HG03025 (cell line): ENCODE measurements around the gene NUP210L.
A peak's percentile ranks its signal among the peaks of the same experiment; 100 is the strongest.
"Not testable (repeated sequence)": the region's sequence is repeated elsewhere in the genome, so short reads cannot be mapped to it uniquely, and the experiment has no call there.

Source experiments
- ATAC-seq: cut with Tn5 transposase; IDR thresholded peaks from one replicate; pipeline ENCODE4 v1.9.1; 2021; ENCODE audit warnings: mild to moderate bottlenecking, moderate library complexity; ENCODE audit not compliant: unreplicated experiment, low FRiP score

Gene NUP210L

DNA sequence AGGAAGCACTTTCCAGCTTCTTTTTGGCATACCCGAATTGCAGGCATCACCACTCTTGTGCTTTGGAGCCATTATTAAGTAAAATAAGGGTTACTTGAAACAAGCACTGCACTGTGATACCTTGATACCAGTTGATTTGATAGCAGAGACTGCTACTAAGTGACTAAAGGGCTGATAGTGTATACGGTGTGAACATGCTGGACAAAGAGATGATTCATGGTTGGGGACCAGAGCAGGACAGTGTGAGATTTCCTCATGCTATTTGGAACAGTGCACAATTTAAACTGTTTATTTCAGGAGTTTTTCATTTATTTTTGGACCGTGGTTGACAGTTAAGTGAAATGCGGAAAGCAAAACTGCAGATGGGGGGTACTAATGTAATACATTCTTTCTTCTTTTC, 154.5 kb downstream of the NUP210L start:
- no peak for ATAC-seq

- ATAC-seq, result not testable (repeated sequence)
Measured at GRCh38 chr1:153996882-153997281, 158.0 kb downstream of the NUP210L start.

GRCh38 chr1:153995640-153996039, 159.2 kb downstream of the NUP210L start:
- ATAC-seq, result no peak

- ATAC-seq, result no peak
Measured at GRCh38 chr1:153995202-153995601, 159.7 kb downstream of the NUP210L start.

GRCh38 chr1:153991806-153992205, 163.1 kb downstream of the NUP210L start:
- no peak for ATAC-seq

DNA sequence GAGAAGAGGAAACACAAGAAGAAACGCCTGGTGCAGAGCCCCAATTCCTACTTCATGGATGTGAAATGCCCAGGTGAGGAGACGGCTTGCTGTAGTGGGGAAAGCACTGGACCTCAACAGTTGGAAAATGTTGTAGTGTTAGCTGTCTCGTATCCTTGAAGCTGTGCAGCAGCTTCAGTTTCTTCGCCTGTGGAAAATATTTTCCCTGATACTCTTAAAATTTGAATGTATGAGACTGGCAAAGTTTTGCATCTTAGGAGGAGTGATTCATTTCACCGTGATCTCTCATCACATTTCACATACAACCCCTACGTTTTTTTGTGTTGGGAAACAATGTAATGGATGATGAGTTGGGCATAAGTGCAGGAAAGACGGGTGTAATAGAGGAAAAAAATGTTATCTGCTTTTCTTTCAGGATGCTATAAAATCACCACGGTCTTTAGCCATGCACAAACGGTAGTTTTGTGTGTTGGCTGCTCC, 163.7 kb downstream of the NUP210L start:
- ATAC-seq, result no peak

GRCh38 chr1:153990468-153991150, 164.3 kb downstream of the NUP210L start, which contains the start of gene RPS27:
RPS27 (plus strand) TSS chr1:153990762; CDS start chr1:153990797, 35 bp downstream.
- peak; percentile 67 for ATAC-seq

- no peak for ATAC-seq
Measured at GRCh38 chr1:153987621-153988020, 167.3 kb downstream of the NUP210L start.

DNA sequence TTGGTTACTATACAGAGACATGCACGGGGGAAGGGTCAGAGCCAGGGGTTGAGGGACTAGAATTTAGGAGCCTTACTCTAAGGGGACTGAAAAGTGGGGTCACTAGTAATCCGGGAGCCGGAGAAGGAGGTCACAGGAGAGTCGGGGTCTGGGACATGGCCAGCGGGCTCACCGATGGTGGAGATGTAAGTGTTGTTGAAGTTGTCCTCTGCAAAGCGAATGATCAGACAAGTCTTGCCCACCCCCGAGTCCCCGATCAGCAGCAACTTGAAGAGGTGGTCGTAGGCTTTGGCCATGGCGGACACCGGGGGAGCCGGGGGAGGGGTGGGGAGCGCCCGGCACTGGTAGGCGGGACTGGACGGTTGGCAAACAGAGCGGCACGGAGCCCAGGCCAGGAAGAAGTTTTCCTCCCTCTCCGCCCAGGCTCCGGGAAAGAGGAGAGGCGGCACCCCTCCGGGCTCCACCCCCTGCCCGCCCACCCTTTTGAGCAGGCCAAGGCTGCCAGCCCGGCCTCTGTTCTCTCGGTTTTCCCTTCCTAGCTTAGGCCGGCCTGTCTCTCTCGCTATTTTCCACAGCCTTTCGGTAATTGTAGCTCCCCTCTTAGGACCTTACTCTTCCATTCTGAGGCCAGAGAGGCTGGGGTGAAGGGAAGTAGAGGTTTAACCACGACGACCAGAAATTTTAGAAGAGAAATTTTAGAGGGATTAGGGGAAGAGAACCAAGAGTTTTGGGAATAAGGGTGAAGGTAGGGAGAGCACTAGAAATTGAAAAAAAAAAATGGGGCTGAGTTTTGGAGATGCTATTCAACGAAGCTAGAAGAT, 168.7 kb downstream of the NUP210L start, which contains the start of gene RAB13:
Gene RAB13, minus strand, starts transcription at position 399 of the 821 bp plus-strand sequence. Its CDS starts 103 bp downstream, at position 296.
- ATAC-seq, result no peak

DNA sequence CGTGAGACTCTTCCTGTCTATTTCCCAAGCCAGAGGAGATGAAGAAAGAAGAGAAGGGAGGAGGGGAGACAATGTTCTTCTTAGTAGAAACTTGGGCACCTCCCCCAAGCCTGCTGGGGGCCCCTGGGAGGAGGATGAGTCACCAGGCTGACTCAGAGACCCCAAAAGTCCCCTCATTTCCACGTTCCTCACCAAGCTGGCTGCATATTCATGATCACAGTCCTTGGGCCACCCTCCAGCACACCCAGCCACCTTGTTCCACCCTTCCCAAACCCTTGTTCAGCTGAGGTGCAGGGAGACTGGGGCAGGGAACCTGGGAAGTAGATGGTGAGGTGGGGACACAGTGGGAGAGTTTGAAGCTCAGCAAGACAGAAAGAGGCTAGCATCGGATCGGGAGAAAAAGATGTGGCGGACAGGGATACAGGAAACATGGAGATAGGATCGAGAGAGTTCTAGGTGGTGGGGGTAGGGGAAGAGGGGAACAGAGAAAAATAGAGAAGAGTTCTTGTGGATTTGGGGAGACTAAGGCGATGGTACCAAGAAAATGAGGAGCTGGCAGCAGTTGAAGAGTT, 169.4 kb downstream of the NUP210L start:
- ATAC-seq, result no peak

DNA sequence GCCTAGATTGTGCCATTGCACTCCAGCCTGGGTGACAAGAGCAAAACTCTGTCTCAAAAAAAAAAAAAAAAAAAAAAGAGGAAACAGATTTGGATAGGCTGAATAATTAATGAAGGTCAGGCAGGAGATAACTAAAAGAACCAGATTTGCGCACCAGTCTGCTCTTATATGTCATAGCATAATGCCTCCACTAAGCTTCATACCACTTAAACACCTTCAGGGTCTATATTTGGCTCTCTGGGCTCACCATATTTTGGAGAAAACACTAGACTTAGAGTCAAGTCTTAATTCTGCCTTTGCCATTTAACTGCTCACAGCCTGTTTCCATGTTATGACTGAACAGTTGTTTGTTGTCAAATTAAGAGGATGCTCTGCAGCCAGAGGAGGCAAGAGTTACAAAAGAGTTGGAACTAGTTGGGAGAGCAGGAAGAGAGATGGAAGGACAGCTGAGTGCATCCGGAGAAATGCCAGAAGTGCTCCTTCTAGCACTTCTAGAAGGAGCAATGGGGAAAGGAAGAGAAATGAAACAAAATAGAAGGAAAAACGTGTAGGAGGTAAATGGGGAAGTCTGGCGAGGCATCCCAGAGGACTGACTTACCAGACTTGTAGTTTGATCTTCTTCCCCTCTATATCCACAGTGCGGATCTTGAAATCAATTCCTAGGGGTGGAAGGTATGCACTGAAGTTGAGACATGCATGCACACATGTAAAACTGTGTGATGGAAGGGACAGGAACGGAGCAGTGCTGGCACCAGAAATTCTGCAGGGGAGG, 170.6 kb downstream of the NUP210L start:
- no peak for ATAC-seq

GRCh38 chr1:153981735-153982134, 173.1 kb downstream of the NUP210L start:
- ATAC-seq, result not testable (repeated sequence)

GRCh38 chr1:153979091-153979490, 175.8 kb downstream of the NUP210L start:
- not testable (repeated sequence) for ATAC-seq

DNA sequence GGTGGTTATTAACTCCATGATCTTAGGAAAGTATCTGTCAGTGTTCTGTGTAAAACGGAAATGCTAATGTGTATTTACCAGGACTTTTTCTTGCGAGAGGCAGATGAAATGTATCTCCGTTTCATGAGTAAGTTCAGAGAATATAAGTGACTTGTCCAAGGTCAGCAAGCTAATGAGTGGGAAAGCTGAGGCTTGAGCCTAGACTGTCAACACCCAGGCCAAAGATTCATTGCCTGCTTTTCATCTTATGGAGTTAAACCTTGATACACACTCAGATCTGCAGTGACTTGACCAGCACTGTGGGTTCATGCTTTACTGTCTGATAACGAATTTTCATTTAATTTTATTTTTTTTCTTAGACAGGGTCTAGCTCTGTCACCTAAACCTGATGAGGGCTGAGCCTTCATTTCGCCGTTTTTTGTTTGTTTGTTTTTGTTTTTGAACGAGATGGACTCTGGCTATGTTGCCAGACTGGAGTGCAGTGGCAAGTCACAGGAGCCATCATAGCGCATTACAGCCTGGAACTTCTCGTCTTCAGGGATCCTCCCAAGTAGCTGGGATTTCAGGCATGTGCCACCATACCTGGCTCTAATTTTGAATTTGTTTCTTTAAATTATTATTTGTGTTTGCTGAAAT, 176.5 kb downstream of the NUP210L start:
- ATAC-seq, result no peak

GRCh38 chr1:153977250-153978240, 177.3 kb downstream of the NUP210L start, which contains the start of gene JTB:
JTB (minus strand) TSS chr1:153977674; CDS start chr1:153977252, 422 bp downstream.
- peak; percentile 59 for ATAC-seq

DNA sequence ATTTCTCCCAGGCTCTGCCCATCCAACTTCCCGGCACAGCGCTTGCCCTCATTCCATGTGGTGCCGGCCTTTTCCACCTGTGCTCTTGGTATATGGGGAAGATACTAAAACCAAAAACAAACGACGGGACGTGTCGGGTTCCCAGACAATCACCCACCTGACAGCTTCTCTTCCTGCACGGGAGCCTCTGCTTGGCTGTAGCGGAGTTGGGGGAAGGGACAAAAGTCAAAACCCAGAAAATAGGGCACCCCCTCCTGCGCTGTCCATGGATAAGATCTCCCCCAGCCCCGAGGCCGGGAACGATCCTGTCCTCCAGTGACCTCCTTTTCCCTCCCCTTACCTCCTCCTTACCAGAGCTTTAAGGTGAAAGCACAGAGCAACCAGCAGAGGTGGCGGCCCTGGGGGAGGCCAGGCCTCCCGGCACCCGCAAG, 178.0 kb downstream of the NUP210L start:
- no peak for ATAC-seq

DNA sequence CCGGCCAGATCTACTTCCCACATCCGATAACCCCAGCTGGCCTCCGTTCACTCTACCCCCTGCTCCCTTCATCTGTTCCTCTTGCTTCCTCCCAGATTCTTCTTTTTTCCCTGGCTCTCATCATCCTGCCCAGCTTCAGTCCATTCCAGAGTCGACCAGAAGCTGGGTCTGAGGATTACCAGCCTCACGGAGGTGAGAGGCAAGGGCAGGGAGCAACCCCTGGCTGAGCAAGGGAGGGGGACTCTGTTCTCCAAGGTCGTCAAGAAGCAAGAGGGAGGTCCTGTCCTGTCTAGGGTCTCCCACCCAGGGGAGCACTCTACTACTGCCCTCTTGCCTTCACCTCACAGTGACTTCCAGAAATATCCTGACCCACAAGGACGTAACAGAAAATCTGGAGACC, 181.3 kb downstream of the NUP210L start:
- ATAC-seq, result no peak

GRCh38 chr1:153973071-153973470, 181.8 kb downstream of the NUP210L start:
- no peak for ATAC-seq
